GM18511 (cell line): ENCODE data around the gene TNFRSF8.

ENCODE experiments used
- ATAC-seq: cut with Tn5 transposase; IDR thresholded peaks from one replicate; pipeline ENCODE4 v1.9.1; 2021; ENCODE audit warnings: mild to moderate bottlenecking, moderate library complexity; ENCODE audit not compliant: unreplicated experiment

The TNFRSF8 gene

DNA sequence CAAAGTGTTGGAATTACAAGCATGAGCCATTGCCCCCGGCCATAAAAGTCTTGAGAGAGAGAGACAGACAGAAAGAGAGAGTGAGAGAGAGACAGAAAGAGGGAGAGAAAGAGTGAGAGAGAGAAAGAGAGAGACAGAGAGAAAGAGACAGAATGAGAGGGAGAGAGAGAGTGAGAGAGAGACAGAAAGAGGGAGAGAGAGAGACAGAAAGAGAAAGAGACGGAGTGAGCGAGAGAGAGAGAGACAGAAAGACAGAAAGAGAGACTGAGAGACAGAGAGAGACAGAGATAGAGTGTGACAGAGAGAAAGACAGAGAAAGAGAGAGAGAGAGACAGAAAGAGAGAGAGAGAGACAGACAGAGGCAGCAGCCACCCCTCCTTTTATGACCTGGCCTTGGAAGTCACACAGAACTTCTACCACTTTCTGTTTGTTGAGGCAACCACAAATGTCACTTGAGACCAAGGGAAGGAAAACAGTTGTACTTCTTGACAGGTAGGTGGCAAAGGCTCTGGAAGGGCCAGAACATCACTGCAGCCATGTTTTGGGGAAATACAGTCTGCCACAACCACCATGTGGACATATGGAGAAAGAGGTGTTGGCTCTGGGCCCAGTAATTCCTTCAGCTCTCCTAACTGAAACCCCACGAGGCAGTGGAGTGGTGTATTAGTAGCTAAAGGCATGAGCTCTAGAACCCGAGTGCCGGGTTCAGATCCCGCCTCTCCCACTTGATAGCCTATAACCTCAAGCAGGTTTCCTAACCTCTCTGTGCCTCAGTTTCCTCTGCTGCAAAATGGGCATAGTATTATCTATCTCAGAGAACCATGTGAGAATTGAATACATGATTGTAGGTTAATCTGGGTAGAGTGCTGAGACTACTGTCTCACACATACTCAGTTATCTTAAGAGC, 50.6 kb downstream of the TNFRSF8 start:
- ATAC-seq, result no peak

DNA sequence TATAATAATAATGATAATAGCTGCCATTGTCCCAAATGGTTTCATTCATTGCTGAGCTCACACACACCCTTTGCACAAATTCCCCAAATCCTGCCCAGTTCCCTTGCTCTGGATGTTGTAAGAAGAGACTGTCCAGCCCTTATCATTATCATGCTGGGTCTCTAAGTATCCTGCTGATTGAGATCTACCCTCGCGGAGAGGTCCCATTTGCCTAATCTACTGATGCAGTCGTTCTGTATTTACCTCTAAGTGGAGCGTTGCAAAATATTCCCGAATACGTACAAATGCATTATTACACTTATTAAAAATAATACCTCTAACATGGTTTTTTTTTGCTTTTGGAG, 51.2 kb downstream of the TNFRSF8 start:
- no peak for ATAC-seq

DNA sequence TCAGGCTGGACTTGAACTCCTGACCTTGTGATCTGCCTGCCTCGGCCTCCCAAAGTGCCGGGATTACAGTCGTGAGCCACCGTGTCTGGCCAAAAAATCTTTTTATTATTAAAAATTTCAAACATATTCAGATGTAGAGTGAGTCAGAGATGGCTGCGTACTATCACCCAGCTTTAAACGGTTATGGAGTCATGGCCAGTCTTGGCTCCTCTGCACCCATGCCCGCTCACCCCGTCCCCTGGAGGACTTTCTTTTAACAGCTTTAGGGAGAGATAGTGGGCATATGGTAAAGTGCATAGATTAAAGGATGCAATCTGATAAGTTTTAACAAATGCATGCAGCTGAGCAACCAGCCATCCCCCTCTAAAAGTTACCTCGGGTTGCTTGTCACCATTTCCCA, 51.8 kb downstream of the TNFRSF8 start:
- ATAC-seq, result no peak

DNA sequence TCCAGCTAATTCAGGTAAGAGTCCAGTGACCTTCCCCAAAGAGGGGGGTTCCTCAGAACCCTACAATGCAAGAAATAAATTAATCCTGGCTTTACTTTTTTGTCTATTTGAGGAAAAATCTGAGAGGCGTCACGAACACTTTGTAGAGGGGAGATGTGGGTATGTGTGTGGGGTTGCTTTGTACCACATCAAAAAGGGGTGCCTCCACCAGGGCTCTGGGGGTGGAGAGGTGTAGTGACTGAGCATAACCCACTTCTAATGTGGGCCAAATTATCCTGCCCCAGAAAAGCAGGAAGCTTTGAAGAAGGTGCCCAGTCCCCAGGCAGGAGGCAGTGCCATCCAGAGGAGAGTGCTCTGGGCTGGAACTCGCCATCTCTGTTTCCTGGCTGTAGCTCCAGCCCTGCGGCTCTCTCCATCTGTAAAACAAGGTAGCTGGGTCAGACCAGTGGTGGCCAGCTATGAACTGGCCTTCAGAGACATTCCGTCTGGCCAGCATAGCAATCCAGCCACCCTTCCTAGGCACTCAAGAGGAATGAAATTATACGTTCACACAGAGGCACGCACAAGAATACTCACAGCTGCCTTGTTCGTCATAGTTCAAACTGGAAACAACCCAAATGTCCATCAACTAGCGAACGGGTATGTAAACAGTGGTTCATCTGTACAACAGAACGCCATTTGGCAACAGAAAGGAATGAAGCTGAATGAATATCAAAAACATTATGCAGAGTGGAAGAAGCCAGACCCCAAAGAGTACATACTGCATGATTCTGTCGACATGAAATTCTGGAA, 58.3 kb downstream of the TNFRSF8 start:
- no peak for ATAC-seq

DNA sequence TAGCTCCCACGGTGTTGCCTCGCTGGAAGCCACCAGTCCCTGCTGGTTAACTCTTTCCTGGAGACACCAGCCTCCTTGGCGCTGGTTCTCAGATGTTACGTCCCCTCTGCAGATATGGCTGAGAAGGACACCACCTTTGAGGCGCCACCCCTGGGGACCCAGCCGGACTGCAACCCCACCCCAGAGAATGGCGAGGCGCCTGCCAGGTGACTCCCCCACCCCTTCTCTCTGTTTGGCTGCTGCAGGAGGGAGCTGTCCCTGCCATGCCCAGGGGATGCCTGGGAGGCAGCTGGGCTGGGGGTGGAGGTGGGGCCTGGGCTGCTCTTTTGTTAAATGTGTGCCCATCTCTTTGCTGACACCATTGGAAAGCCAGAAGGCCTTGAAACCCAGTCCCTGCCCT, 60.1 kb downstream of the TNFRSF8 start:
- no peak for ATAC-seq

DNA sequence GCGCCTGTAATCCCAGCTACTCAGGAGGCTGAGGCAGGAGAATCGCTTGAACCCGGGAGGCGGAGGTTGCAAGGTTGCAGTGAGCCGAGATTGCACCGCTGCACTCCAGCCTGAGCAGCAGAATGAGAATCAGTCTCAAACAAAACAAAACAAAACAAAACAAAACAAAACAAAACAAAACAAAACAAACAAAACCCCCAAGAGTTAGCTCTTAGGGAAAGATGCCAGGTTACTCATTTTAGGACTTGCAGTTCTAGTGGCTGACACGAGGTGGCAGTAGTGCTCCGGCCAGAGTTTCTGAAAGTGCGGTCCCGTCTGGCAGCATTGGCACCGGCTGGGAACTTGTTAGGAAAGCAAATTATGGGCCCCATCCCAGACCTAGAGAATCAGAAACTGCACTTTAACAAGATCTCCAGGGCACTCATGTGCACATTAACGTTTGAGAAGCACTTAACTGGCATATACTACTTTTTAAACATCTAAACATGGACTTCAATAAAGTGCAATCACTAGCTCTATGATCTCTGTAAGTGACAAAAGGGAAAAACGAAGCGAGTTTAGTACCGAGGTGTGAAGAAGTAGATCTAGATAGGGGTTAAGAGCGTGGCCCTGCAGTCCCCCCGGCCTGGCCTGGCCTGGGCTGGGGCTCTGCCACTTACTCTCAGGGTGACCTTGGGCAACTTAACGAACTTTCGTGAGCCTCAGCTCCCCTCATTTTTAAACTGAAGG, 61.8 kb downstream of the TNFRSF8 start:
- ATAC-seq, result no peak

DNA sequence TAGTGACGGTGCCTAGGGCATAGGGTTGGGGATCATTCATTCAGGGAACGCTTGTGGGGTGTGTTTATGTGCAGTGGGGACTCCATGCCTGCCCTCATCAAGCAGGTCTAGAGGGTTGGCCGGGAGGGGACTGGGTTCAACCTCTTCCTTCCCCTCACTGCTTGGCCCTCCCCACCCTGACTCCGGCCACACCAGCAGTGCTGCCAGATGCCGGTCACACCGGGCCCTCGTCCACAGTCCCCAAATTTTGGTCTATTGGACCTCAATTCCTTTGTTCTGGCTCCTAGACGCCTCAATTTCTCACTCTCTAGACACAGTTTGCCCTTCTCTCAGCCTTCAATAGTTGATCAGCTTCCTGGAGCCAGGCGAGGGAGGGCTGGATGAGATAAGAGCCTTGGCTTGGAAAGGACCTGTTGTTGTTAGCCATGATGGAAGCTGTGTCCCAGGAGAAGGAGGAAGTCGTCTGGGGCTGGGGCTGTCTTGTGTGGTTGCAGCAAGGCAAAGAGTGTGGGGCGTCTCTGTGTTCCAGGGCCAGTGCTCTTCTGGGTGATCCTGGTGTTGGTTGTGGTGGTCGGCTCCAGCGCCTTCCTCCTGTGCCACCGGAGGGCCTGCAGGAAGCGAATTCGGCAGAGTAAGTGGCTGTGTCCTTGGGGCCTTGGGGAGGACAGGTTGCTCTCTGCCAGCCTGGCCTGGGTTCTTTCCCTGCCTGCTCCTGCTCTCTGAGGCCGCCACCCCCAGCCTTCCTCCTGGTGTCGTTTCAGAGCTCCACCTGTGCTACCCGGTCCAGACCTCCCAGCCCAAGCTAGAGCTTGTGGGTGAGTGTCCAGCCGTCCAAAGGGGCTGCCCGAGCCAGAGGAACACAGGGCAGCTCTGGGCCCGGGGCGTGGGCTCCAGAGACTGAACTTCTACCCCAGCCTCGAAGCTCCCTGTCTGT, 62.6 kb downstream of the TNFRSF8 start:
- no peak for ATAC-seq

DNA sequence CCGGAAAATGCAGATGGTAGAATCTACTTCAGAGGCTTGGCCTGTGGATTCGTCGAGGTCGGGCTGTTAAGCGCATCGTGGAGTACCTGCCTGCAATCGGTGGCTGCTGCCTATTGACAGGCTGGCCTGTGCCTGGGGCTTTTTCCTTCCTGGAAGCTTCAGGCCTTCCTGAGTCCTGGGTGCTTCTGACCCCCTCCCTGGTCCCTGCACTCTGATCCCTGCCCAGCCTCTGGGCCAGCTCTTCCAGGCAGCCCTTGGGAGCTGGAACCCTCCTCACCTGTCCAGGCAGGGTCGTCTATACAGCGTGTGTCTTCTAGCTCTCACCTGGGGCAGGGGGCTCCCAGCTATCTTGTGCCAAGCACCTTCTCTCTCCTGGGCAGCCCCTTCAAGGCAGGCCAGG, 63.7 kb downstream of the TNFRSF8 start:
- no peak for ATAC-seq

DNA sequence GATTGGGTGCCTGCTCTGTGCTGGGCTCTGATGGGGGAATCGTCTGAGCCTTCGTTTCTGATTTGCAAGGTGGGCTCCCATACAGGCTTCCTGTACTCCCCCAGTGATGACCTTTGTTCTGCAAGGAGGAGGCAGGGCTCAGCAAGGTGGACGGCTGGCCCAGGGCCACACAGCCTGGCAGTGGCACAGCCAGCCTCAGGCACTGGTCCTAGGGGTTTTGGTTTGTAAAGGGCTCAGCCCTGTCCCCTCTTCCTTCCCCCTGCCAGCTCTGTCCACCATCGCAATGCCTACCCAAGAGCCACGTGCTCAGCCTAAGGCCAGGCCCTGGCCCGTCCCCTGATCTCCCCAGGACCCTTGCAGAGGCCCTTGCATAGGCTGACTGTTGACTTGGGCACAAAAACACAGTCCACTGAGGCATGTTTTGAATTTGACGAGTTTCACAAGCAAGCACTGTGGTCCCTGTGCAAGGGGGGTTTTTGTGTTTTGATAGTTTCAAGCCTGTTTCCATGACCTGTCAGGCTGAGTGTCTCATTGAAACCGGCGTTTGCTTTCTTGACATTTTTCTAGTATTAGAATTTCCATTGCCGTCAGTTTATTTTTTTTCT, 64.2 kb downstream of the TNFRSF8 start:
- ATAC-seq, result no peak

DNA sequence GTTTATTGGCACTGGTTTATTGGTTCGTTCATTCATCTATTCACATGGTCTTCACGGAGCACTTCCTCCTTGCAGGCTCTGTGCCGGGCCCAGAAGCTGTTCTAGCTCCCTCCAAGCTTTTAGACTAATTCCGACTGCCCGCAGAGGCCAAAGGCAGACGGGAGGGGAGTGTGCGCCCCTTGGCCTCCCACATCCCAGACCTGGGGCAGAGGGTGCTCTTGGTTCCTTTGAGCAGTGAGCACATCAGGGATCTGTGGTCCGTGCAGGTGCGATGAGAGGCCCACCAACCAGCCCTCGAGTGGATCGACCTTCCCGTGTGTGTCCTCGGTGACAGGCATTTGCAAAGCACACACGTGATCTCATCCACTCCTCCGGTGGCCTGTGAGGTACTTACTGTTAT, 65.0 kb downstream of the TNFRSF8 start:
- no peak for ATAC-seq

DNA sequence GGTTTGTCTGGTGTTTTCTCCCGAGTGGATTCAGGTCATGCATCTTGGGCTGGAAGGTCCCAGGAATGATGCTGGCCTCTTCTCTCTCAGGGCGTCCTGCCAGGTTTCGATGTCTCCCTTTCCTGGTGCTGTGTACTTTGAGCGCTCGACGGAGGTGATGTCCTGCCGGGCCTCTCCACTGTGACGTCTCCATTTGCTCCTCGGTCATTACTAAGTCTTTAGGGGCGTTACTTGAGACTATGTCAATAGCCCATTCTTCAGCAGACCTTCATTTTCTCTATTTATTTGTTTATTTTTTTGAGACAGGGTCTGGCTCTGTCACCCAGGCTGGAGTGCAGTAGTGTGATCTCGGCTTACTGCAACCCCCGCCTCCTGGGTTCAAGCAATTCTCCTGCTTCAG, 66.5 kb downstream of the TNFRSF8 start:
- ATAC-seq, result no peak

DNA sequence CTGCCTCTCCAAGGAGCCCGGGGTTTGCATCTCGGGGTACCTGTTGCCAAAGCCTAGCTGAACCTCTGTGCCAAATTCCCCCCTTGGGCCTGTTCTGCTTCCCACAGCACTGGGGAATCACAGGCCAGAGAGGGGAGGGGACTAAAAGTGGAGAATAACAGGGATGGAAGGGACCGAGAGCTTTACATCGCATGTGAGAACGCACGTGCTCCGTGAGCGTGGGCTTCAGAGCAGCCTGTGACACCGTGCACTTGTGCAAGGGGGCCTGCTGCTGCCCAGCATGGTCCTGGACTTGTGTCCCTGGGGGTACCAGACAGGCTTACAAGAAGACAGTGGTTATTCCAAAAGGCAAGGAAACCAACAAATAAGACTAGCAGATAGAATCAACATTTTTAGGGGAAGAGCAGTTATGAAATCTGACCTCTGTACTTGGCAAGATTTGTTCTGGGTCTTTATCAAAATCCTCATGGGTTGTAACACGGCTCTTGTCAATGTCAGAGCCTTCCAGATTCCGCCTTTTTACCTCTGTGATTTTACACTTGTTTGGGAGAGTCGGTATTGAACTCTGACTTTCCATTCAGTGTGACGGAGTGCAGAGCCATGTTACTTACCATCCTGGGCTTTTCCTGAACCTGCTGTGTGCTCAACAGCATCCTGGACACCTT, 67.5 kb downstream of the TNFRSF8 start:
- ATAC-seq, result no peak

DNA sequence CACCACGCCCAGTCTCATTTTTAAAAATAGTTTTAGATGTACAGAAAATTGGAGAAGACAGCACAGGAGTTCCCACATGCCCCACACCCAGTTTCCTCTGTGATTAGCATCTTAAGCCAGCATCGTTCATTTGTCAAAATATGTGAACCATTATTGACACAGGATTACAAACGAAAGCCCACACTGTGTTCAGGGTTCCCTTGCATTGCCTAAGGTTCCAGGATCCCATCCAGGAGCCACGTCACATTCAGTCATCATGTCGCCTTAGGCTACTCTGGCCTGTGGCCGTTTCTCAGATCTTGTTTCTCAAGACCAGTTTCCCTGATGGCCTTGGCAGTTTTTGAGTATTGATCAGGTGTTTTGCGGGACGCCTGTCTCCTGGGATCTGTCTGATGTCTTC, 69.0 kb downstream of the TNFRSF8 start:
- no peak for ATAC-seq

DNA sequence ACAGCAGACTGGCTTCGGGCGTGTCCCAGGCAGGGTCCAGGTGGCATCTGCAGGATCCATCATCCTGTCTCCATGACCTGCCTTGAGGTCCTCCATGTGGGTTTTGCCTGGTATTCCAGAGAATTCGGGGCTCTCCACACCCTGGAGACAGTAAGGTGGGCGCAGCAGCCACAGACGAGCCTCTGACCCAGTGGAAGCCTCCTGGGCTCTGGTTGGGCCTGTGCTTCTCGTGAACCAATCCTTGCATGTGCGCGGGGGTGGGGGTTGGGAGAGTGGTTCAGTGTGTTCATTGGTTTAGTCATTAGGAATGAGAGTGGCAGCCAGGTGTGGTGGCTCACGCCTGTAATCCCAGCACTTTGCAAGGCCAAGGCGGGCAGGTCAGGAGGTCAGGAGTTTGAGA, 71.6 kb downstream of the TNFRSF8 start:
- no peak for ATAC-seq

DNA sequence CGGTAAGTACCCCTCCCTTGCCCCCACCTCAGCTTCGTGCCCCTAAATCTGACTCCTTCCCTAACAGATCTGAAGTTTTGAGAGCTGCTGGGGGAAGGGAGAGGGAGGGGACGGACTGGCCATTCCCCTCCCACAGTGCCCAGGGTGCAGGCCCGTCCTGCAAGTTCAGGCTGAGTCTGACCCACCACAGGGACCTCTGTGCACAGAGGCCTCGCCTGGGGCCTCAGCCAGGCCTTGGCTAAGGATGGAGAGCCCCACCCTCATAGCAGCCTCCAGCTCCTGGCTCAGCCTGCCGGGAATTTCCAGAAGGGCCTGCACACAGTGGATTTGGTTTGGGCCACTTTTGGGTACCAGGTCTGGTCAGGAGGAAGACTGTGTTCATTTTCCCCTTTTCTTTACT, 72.5 kb downstream of the TNFRSF8 start:
- no peak for ATAC-seq

DNA sequence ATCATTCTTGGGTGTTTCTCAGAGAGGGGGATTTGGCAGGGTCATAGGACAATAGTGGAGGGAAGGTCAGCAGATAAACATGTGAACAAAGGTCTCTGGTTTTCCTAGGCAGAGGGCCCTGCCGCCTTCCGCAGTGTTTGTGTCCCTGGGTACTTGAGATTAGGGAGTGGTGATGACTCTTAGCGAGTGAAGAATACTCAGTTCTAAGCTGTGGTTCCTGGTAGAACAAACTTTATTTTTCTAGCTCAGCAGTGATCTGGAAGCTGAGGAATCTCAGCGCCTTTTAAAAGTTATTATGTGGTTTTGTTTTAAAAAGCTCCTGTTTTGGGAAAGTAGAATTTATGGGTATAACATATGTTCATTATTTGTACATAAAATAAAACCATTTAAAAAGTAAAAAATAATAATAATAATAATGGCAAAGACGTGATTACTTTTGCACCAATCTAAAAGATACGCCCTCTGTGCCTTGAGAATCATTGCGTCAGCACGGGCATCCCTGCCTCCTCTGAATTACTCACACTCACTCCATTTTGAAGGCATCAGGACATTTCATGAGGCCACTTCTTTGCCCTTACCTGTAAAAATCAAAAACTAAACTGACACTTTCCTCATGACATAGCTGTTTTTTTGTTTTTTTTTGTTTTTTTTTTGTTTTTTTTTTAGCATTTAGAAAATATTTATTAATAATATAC, 74.0 kb downstream of the TNFRSF8 start:
- ATAC-seq, result no peak

DNA sequence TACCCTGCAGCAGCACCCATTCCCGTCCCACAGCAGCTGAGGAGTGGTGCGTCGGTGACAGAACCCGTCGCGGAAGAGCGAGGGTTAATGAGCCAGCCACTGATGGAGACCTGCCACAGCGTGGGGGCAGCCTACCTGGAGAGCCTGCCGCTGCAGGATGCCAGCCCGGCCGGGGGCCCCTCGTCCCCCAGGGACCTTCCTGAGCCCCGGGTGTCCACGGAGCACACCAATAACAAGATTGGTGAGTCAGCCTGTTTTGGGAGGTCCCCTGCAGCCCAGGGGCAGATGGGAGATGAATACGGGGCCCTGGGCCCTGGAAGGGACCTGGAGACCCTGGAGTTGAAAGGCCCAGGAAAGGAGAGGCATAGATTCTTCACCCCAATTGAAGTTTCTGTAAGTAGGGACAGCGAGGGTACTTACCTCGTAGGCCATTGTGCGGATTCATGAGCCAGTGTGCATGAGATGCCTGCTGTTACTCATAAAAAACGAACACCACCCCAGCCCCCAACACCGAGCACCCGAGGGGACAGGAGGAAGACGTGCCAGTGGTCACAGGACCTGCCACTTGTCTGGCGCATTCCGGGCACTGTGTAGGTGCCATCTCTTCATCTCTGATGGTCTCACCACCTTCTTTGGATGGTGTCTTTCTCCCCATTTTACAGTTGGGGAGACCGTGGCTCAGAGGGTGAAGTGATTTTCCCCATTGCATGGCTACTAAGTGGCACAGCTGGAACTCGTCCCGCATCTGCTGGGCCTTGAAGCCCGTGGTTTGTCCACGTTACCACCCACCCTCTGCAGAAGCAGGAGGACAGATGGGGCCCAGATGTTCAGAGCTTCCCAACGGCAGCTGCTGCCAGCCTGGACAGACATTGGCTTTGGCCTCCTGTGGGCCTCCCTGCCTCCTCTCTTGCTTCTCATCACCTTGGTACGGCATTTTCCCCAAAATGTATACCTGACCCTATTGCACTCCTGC, 75.4 kb downstream of the TNFRSF8 start:
- no peak for ATAC-seq

DNA sequence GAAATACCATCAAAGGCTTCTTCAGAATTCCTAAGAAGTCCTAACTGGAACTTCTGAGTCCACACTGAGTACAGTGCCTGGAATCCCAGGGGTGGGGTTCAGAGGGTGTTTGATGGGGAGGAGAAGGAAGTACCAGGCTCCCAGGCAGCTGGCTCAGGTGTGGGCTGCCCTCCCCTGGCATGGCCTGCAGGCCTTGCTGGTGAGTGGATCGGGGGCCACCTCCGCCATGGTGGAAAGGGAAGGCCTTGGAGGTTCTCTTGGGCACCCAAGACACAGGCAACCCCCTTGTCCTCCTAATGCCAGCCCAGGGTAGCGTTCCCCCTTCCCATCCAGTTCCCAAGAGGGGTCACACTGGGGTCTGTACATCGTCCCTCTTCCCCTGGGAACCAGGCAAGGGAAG, 76.9 kb downstream of the TNFRSF8 start:
- no peak for ATAC-seq
